Activated T-helper 2 cell treated with anti-CD3 and anti-CD28 coated beads, Interferon-gamma antibody, Interleukin-2, Interleukin-4, amounts not matched to agents 10 μg/mL and 5 μg/mL and 100 μg/mL, durations not matched to agents 14 hours and 24 hours and 36 hours (primary cell): Measurements from ENCODE around the gene TEX13B. TPM values are rescaled to one million over a fixed set of nuclear protein-coding genes. Genes with fewer than 3 reads are reported as not detected.
"Not testable (repeated sequence)": the region's sequence is repeated elsewhere in the genome, so short reads cannot be mapped to it uniquely, and the experiment has no call there.

Experiments
- DNase-seq: peaks from one replicate; pipeline ENCODE4 v3.0.0; 2021; ENCODE audit warnings: low spot score
- H3K27ac Mint-ChIP-seq: one replicate; pipeline ENCODE4 v1.8.0; 2021; ENCODE audit warnings: mixed read lengths
- H3K27me3 Mint-ChIP-seq: one replicate; pipeline ENCODE4 v1.8.0; 2021; ENCODE audit warnings: low read depth, mixed read lengths
- H3K36me3 Mint-ChIP-seq: one replicate; pipeline ENCODE4 v1.8.0; 2021; ENCODE audit warnings: low read depth, mixed read lengths
- H3K4me1 Mint-ChIP-seq: one replicate; pipeline ENCODE4 v1.8.0; 2021; ENCODE audit warnings: low read depth, mixed read lengths
- H3K4me3 Mint-ChIP-seq: one replicate; pipeline ENCODE4 v1.8.0; 2021; ENCODE audit warnings: low read depth, mild to moderate bottlenecking, moderate library complexity, mixed read lengths
- H3K9me3 Mint-ChIP-seq: one replicate; pipeline ENCODE4 v1.8.0; 2021; ENCODE audit warnings: mixed read lengths
- intact Hi-C: fragments of 100-400 bp; cut with micrococcal nuclease; formaldehyde crosslinking; loops from one replicate; pipeline ENCODE4 v1.15.1; 2023
- total RNA-seq: library from RNA; stranded (reverse); gene quantifications from 2 replicates; pipeline ENCODE4 v1.2.3, GENCODE V29; 2022

Gene TEX13B
- total RNA-seq, 1 donor from 2014 or later: not detected

DNA sequence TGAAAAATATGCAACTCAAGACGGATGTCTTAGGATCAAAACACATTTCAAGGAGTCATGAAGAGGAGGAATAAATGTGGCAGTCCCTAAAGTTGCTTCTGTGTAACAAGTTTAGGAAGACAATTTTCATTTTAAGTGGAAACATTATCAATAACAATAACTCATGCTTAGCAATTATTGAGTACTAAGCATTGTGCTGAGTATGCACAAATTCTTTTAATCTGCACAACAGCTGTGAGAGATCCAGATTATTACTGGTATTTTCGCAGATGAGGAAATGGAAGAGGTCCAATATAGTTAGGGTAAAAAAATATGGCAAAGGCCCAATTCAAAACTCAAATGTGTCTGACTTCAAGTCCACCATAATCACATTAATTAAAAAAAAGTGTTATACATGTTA is 2.9 kb upstream of the TEX13B start:
- no peaks in the 10 kb centered on the region for H3K27me3 Mint-ChIP-seq

DNA sequence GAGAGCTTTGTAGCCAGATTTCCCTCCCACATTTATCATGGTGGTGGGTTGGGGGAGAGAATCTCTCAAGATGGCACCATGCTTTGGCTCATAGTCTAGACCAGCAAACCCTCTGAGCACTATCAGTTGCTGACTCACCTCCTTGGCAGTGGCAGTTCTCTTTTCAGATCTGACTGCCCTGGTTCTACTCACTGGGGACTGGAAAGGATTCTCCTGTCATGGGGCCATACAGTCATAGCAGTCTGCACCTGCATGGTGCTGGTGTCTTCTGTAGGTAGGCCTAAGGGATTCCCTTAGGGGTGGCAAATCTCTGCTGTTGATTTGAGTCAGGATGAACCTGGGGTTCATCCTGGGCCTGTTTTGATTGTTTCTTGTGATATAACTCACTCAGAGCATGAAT is 2.6 kb downstream of the TEX13B start:
- no peaks in the 10 kb centered on the region for H3K4me1 Mint-ChIP-seq
- H3K4me3 Mint-ChIP-seq: no peak overlapping the region
- H3K9me3 Mint-ChIP-seq: no peaks in the 10 kb centered on the region
- no peaks in the 10 kb centered on the region for H3K36me3 Mint-ChIP-seq
- H3K27ac Mint-ChIP-seq: no peak overlapping the region
- intact Hi-C loops: no loop called here
- H3K27me3 Mint-ChIP-seq: peaks cover 1% of the 10 kb centered on the region
- DNase-seq: no peak

More for the DNA sequence above, 2.9 kb upstream of the TEX13B start:
- intact Hi-C loops: no loop called here
- no peak for DNase-seq
- no peak overlapping the region for H3K27ac Mint-ChIP-seq
- H3K4me1 Mint-ChIP-seq: no peaks in the 10 kb centered on the region
- H3K36me3 Mint-ChIP-seq: no peaks in the 10 kb centered on the region
- no peaks in the 10 kb centered on the region for H3K9me3 Mint-ChIP-seq
- H3K4me3 Mint-ChIP-seq: no peak overlapping the region

DNA sequence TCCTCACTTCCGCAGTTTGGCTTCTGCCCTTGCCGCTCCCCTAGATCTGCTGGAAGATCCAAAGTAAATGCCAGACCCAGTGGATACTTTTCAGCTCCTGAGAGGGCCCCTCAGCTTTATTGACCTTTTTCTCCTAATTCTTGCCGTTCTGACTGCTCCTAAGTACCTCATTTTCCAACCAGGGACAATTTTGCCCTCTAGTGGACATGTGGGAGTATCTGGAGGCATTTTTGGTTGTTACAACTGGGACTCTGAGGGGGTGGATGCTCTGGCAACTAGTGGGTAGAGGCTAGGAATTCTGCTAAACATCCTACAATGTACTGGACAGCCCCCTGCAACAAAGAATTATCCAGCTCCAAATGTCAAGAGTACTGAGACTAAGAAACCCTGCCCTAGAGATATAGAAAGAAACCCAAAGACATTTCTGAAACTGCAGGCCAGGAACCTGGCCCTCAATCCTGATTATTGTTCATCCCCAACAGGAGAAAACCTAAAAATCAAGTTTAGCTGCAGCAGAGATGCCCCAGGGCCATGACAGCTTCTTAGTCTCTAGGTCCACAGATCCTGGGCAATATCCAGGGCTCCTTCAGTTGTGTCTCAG is 3.4 kb downstream of the TEX13B start:
- no peaks in the 10 kb centered on the region for H3K4me1 Mint-ChIP-seq
- no peaks in the 10 kb centered on the region for H3K36me3 Mint-ChIP-seq
- DNase-seq: no peak
- H3K9me3 Mint-ChIP-seq: no peaks in the 10 kb centered on the region
- no peak overlapping the region for H3K4me3 Mint-ChIP-seq
- H3K27ac Mint-ChIP-seq: no peak overlapping the region
- intact Hi-C loops: no loop called here
- H3K27me3 Mint-ChIP-seq: peaks cover 1% of the 10 kb centered on the region

DNA sequence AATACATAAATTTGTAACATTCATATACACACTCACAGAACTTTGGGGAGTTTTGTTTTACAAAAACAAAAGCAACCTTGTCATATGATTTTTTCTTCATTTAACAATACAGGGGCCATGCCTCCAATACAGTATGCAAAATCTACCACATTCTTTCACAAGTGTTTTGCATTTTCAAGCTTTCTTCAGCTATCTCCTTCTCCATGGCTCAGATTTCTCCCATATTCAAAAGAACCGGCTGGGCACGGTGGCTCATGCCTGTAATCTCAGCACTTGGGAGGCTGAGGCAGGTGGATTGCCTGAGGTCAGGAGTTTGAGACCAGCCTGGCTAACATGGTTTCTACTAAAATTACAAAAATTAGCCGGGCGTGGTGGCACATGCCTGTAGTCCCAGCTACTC is 4.1 kb downstream of the TEX13B start:
- H3K4me1 Mint-ChIP-seq: no peaks in the 10 kb centered on the region
- H3K36me3 Mint-ChIP-seq: no peaks in the 10 kb centered on the region
- no peak overlapping the region for H3K4me3 Mint-ChIP-seq
- no peak for DNase-seq
- no peaks in the 10 kb centered on the region for H3K9me3 Mint-ChIP-seq
- H3K27ac Mint-ChIP-seq: no peak overlapping the region
- H3K27me3 Mint-ChIP-seq: peaks cover 1% of the 10 kb centered on the region
- intact Hi-C loops: no loop called here

DNA sequence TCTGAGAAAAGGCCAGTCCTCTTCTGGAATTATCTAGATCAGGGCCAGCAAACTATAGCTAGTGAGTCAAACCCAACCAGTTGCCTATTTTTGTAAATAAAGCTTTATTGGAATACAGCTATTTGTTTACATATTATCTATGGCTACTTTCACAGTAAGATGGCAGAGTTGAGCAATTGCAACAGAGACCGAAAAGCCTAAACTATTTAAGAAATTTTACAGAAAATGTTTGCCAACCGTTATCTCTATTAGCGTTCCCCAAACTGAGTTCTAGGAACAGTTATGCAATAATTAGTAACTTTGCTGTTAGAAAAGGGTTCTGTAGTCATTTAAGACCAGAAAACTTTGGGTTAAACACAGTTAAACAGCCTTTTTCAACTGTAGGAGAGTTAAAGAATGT is 10.5 kb downstream of the TEX13B start:
- Mint-ChIP-seq H3K36me3 (no peaks in the 10 kb centered on the region), H3K27ac (no peak overlapping the region), H3K9me3 (no peaks in the 10 kb centered on the region), H3K27me3 (peaks cover 1% of the 10 kb centered on the region), H3K4me3 (no peak overlapping the region), H3K4me1 (no peaks in the 10 kb centered on the region)
- intact Hi-C loops: no loop called here
- no peak for DNase-seq

DNA sequence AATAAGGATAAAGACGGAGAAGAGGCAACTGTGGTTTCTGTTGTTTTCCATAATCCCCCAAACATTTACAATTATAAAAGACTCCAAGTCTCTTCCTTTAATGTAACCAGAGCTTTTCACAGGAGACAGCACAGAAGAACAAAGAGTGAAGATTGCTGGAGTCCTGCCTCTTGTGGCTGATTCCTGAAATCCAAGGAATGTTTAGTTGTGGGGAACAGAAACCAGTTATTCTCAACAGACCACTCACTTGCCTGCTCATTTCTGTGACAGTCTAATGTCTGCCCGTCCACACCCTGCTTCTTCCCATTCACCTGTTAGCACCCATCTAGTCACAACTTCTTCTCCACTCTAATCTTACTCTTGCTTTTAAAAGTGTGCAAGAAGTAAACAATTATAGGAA is 12.1 kb downstream of the TEX13B start:
- H3K4me3 Mint-ChIP-seq: no peak overlapping the region
- DNase-seq: no peak

DNA sequence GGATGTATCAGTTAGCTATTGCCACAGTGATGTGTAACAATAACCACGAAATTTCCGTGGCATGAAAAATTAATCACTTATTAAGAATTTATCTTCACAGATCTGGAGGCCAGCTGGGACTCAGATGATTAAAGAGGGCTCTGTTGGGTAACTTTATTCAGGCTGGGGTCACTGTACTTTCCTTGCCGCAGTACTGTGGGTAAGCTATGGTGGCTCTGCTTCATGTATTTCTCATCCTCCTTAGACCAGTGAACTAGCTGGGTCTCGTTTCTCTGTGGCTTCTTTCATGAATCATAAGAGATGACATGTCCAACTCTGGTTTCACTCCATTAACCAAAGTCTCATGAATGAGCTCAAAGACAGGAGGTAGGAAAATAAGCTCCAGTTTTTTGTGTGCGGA is 13.5 kb downstream of the TEX13B start:
- intact Hi-C loops: no loop called here
- Mint-ChIP-seq H3K27me3 (no peaks in the 10 kb centered on the region), H3K36me3 (no peaks in the 10 kb centered on the region), H3K27ac (no peak overlapping the region), H3K9me3 (no peaks in the 10 kb centered on the region), H3K4me3 (no peak overlapping the region), H3K4me1 (no peaks in the 10 kb centered on the region)
- no peak for DNase-seq

More for the DNA sequence above, 12.1 kb downstream of the TEX13B start:
- H3K27me3 Mint-ChIP-seq: no peaks in the 10 kb centered on the region
- H3K27ac Mint-ChIP-seq: no peak overlapping the region
- no peaks in the 10 kb centered on the region for H3K36me3 Mint-ChIP-seq
- H3K9me3 Mint-ChIP-seq: no peaks in the 10 kb centered on the region
- H3K4me1 Mint-ChIP-seq: no peaks in the 10 kb centered on the region
- intact Hi-C loops: no loop called here

DNA sequence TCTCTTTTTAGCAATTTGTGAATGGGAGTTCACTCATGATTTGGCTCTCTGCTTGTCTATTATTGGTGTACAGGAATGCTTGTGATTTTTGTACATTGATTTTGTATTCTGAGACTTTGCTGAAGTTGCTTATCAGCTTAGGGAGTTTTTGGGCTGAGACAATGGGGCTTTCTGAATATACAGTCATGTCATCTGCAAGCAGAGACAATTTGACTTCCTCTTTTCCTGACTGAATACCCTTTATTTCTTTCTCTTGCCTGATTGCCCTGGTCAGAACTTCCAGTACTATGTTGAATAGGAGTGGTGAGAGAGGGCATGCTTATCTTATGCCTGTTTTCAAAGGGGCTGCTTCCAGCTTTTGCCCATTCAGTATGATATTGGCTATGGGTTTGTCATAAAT is 26.8 kb downstream of the TEX13B start:
- H3K27ac Mint-ChIP-seq, H3K4me3 Mint-ChIP-seq, H3K9me3 Mint-ChIP-seq, H3K4me1 Mint-ChIP-seq, H3K36me3 Mint-ChIP-seq, H3K27me3 Mint-ChIP-seq, intact Hi-C loops, DNase-seq: not testable (repeated sequence)

DNA sequence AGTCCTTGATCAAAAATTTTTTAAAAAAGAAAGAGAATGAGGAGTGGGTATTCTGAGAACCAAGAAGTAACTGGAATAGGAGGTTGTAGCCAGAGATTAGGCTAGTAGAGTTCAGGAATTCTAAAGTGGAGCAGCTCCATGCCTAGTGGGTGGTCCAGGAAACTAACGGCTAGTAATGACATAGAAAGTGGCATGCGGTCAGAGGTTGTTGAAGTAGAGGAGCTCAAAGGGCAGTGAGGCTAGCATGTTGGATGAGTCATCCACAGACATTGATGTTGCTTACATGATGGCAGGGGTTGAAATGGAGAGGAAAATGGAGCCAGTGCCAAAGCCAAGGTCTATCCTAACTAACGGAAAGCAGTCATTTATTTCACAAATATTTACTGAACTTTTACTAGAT is 42.1 kb downstream of the TEX13B start:
- Mint-ChIP-seq H3K9me3 (no peaks in the 10 kb centered on the region), H3K36me3 (no peaks in the 10 kb centered on the region), H3K27ac (no peak overlapping the region), H3K27me3 (peaks cover 4% of the 10 kb centered on the region), H3K4me1 (no peaks in the 10 kb centered on the region), H3K4me3 (no peak overlapping the region)
- DNase-seq: no peak
- intact Hi-C loops: no loop called here

DNA sequence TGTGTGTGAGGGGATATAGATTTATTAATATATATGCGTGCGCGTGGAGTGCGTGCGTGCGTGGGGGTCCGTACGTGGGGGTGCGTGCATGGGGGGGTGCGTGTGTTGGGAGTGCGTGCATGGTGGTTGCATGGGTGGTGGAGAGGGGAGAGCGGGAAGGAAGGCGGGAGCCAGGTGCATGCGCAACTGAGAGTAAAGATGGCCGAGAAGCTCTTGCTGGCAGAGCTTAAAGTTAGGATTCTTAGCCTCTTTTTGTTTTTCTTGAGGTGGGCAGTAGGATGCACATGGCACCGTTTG is 45.8 kb downstream of the TEX13B start:
- no peaks in the 10 kb centered on the region for H3K36me3 Mint-ChIP-seq
- H3K27me3 Mint-ChIP-seq: peaks cover 6% of the 10 kb centered on the region
- H3K27ac Mint-ChIP-seq: no peak overlapping the region
- no peaks in the 10 kb centered on the region for H3K9me3 Mint-ChIP-seq
- H3K4me3 Mint-ChIP-seq: no peak overlapping the region
- no peak for DNase-seq
- H3K4me1 Mint-ChIP-seq: no peaks in the 10 kb centered on the region
- intact Hi-C loops: no loop called here

DNA sequence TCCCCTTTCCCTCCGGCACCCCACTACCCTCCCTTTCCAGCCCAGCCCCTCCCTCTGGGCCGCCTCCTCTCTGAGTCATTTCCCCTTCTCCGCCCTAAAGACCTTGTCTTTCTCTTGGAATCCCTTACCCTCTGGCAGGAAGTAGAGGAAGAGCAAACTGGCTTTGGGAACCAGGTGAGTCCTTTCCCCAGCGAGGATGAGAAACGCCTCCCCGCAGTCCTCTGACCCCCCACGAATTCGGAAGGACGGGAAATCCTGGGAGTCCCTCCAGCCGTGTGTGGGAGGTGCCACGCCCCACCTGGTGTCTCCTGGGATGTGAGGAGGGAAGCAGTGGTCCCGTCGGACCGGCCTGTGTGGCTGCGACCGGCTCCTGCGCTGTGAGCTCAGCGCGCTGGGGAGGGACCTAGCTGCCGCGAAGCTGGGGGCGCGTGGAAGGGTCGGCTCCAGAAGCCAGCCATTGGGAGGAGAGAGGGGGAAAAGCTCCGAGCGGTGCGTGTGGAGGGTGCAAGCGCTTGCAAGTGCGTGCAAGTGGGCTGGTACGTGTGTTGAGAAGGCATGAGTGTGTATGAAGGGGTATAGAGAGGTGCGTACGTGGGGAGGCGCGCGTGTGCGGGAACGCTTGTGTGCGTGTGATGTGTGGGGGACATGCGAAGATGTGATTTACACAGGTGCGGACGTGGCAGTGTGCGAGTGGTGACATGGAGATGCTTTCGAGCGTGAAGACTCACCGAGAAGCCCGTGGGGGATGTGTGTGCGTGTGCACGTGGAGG is 46.3 kb downstream of the TEX13B start:
- H3K9me3 Mint-ChIP-seq: no peaks in the 10 kb centered on the region
- H3K36me3 Mint-ChIP-seq: no peaks in the 10 kb centered on the region
- H3K4me1 Mint-ChIP-seq: no peaks in the 10 kb centered on the region
- no peak overlapping the region for H3K4me3 Mint-ChIP-seq
- intact Hi-C loops: no loop called here
- H3K27me3 Mint-ChIP-seq: peaks cover 6% of the 10 kb centered on the region
- DNase-seq: no peak
- no peak overlapping the region for H3K27ac Mint-ChIP-seq

DNA sequence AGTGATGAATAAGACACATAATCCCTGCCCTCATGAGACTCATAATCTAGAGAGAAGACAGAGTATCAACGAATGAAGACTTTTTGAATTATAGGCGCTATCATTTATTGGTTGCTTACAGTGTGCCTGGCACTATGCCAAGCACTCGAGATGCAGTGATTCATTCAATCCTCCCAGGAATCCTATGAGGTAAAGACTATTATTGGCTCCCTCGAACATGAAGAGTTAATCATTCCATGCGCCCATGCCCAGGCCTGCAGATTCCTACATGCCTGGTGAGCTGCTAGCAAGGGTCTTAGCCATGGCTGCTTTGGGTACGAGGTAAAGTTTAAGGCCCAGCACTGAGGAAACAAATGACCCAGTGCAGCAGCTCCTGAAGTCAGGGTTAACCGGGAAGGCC is 47.0 kb downstream of the TEX13B start:
- no peak for DNase-seq
- intact Hi-C loops: no loop called here
- Mint-ChIP-seq H3K27me3 (peaks cover 6% of the 10 kb centered on the region), H3K36me3 (no peaks in the 10 kb centered on the region), H3K27ac (no peak overlapping the region), H3K9me3 (no peaks in the 10 kb centered on the region), H3K4me1 (no peaks in the 10 kb centered on the region), H3K4me3 (no peak overlapping the region)

DNA sequence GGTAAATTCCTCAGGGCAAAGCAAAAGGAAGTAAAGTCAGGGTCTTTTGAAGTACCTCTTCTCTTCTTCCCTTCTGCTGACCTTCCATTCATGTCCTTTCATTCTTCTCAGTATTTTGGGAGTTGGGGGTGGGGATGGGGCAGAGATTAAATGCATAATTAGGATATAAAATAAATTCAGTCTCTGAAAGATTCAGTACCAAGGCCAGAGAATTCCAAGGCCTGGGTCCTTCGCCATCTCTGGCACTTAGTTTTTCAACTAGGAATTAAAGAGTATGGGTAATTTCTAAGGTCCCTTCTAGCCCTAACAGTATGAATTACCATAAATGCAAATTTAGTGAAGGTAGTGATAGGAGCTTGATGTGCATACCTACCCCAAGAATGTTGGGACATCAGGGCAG is 47.9 kb downstream of the TEX13B start:
- no peaks in the 10 kb centered on the region for H3K36me3 Mint-ChIP-seq
- intact Hi-C loops: no loop called here
- no peaks in the 10 kb centered on the region for H3K4me1 Mint-ChIP-seq
- H3K4me3 Mint-ChIP-seq: no peak overlapping the region
- no peak overlapping the region for H3K27ac Mint-ChIP-seq
- DNase-seq: no peak
- H3K27me3 Mint-ChIP-seq: peaks cover 6% of the 10 kb centered on the region
- no peaks in the 10 kb centered on the region for H3K9me3 Mint-ChIP-seq
